WI38 (cell line): ENCODE measurements around the gene MRFAP1L1.

Experiments used
- H3K4me3 ChIP-seq: 2 replicates; pipeline ENCODE4 v1.5.1; 2011; ENCODE audit warnings: low read depth, mild to moderate bottlenecking, control low read depth, low read length
- CTCF ChIP-seq: IDR thresholded peaks from 2 replicates; pipeline ENCODE4 v1.5.1; 2012; ENCODE audit warnings: low read depth, mild to moderate bottlenecking, control low read depth, low read length

The MRFAP1L1 gene

GRCh38 chr4:6732441-6733357 is 23.0 kb upstream of the MRFAP1L1 start:
- no peak for TF ChIP-seq CTCF
- no peak overlapping the region for H3K4me3 ChIP-seq

- H3K4me3 ChIP-seq, result no peak overlapping the region
- no peak for TF ChIP-seq CTCF
Measured at GRCh38 chr4:6731780-6732179, 22.1 kb upstream of the MRFAP1L1 start.

- no peak for TF ChIP-seq CTCF
- no peak overlapping the region for H3K4me3 ChIP-seq
Measured at GRCh38 chr4:6731318-6731675, 21.6 kb upstream of the MRFAP1L1 start.

- H3K4me3 ChIP-seq, result no peak overlapping the region
- TF ChIP-seq CTCF, result no peak
Measured at GRCh38 chr4:6730603-6731317, 21.1 kb upstream of the MRFAP1L1 start.

GRCh38 chr4:6728320-6729029 is 18.8 kb upstream of the MRFAP1L1 start:
- no peak overlapping the region for H3K4me3 ChIP-seq
- no peak for TF ChIP-seq CTCF

GRCh38 chr4:6727943-6728250 is 18.2 kb upstream of the MRFAP1L1 start:
- H3K4me3 ChIP-seq, result no peak overlapping the region
- TF ChIP-seq CTCF, result no peak
